Ascending aorta (tissue), 2 donors: Measurements from ENCODE around the gene BBS9. TPM values are rescaled to one million over a fixed set of nuclear protein-coding genes. Genes with fewer than 3 reads are reported as not detected.

Experiments used
- DNase-seq, 2 donors: peaks; one replicate each; pipeline ENCODE4 v3.0.0-alpha.2; 2019; ENCODE audit warnings: low spot score in 2 of 2
- H3K27ac ChIP-seq, 2 donors: fragments of 200-600 bp; sonication (generic); one replicate each; pipeline ENCODE4 v1.5.1; 2016 to 2017; ENCODE audit warnings: mild to moderate bottlenecking in 1 of 2
- H3K27me3 ChIP-seq: fragments of 200-600 bp; sonication (generic); one replicate; pipeline ENCODE4 v1.5.1; 2017
- H3K36me3 ChIP-seq, 2 donors: fragments of 200-600 bp; sonication (generic); one replicate each; pipeline ENCODE4 v1.5.1; 2016
- H3K4me1 ChIP-seq, 2 donors: fragments of 200-600 bp; sonication (generic); one replicate each; pipeline ENCODE4 v1.5.1; 2016 to 2017; ENCODE audit warnings: mild to moderate bottlenecking in 1 of 2
- H3K4me3 ChIP-seq, 2 donors: fragments of 200-600 bp; sonication (generic); one replicate each; pipeline ENCODE4 v1.5.1; 2016 to 2017; ENCODE audit warnings: mild to moderate bottlenecking in 1 of 2
- H3K9me3 ChIP-seq, 2 donors: fragments of 200-600 bp; sonication (generic); one replicate each; pipeline ENCODE4 v1.5.1; 2016
- intact Hi-C: fragments of 100-400 bp; cut with DNase I; formaldehyde crosslinking; loops from one replicate; pipeline ENCODE4 v1.15.1; 2023
- total RNA-seq: library from RNA; depleted of rRNA; stranded (reverse); fragments of >200 nt; gene quantifications from one replicate; pipeline ENCODE4 v1.1.0, GENCODE V29; 2016
- TF ChIP-seq, protein P1 (sequence below), 3 experiments: fragments of 200-600 bp in 2 of 3; fragments of 450-650 bp in 1 of 3; sonication (generic) in 2 of 3; IDR thresholded peaks; one replicate each; pipeline ENCODE4 v1.5.1; 2016 to 2019; ENCODE audit warnings: antibody characterized with exemption in 3 of 3, mild to moderate bottlenecking in 1 of 3, moderate library complexity in 1 of 3

The BBS9 gene
- total RNA-seq, 1 donor from 2014 or later, result 23.3 TPM

DNA sequence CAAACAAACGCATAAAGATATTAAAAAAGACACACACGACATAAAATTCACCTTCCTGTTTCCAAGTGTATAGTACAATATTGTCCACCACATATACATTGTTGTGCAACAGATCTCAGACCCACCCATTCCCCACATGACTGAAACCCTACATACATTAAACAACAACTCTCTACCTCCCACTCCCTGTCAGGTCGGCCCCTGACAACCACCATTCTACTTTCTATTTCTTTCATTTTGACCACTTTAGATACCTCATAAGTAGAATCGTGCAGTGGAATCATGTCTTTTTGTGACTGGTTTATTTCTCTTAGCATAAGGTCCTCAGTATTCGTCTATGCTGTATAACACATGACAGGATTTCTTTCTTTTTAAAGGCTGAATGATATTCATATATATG lies 320.5 kb downstream of the BBS9 start:
- no peak for DNase-seq
- Histone ChIP-seq H3K4me1 (no peaks in the 10 kb centered on the region), H3K4me3 (no peak overlapping the region), H3K36me3 (no peaks in the 10 kb centered on the region), H3K27ac (no peak overlapping the region), H3K9me3 (no peaks in the 10 kb centered on the region), H3K27me3 (no peaks in the 10 kb centered on the region)
- intact Hi-C loops, result no loop called here
- TF ChIP-seq, protein P1, sequence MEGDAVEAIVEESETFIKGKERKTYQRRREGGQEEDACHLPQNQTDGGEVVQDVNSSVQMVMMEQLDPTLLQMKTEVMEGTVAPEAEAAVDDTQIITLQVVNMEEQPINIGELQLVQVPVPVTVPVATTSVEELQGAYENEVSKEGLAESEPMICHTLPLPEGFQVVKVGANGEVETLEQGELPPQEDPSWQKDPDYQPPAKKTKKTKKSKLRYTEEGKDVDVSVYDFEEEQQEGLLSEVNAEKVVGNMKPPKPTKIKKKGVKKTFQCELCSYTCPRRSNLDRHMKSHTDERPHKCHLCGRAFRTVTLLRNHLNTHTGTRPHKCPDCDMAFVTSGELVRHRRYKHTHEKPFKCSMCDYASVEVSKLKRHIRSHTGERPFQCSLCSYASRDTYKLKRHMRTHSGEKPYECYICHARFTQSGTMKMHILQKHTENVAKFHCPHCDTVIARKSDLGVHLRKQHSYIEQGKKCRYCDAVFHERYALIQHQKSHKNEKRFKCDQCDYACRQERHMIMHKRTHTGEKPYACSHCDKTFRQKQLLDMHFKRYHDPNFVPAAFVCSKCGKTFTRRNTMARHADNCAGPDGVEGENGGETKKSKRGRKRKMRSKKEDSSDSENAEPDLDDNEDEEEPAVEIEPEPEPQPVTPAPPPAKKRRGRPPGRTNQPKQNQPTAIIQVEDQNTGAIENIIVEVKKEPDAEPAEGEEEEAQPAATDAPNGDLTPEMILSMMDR (IDR thresholded peaks at IDR 0.05), result no peak

DNA sequence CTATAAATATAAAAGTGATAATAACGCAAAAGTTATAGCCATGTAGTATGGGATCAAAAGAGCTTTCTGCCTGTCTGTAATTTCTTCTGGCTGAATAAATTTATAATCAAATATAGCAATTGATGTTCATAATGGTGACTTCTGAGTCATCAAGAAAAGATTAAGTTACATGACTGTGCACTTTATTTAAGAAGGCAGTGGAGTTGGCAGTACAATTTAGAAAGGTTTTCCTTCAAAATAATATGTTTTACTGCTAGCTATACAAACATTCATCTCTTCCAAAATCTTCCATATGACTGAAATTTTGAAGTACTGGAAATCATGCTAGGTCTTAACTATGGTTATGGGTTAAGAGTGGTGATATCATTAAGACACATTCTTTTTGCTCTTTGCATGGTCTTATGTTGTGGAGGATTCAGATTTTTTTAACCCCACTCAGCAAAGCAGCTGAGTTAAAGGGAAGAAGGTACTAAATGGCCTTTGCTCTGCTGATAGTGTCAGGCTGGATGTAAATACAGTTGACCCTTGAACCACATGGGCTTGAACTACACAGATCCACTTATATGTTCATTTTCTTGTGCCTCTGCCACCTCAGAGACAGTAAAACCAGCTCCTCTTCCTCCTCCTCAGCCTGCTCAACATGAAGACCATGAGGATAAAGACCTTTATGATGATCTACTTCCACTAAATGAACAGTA lies 323.6 kb downstream of the BBS9 start:
- Histone ChIP-seq H3K9me3 (no peaks in the 10 kb centered on the region), H3K4me1 (no peaks in the 10 kb centered on the region), H3K36me3 (no peaks in the 10 kb centered on the region), H3K4me3 (no peak overlapping the region), H3K27ac (no peak overlapping the region), H3K27me3 (no peaks in the 10 kb centered on the region)
- TF ChIP-seq, protein P1 (IDR thresholded peaks at IDR 0.05), result no peak
- no peak for DNase-seq
- intact Hi-C loops, result no loop called here

DNA sequence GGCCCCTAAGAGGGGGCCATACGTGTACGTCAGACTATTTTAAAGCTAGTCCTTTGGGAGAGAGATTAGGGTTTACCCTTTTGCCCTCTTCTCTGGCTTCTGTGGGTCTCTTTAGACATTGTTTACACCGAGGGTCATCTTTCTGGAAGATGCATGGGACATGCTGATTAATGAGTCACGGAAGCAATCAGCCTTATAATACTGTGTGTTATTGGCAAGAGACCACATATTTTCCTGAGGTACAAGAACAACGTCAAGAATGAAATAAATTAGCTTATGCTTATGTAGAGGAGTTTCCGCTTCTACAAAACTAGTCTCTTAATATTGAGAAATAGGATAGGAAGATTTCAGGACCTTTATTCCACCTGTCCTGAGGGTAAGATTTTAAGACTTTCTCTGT lies 327.7 kb downstream of the BBS9 start:
- TF ChIP-seq, protein P1 (IDR thresholded peaks at IDR 0.05), result no peak
- DNase-seq, result no peak

DNA sequence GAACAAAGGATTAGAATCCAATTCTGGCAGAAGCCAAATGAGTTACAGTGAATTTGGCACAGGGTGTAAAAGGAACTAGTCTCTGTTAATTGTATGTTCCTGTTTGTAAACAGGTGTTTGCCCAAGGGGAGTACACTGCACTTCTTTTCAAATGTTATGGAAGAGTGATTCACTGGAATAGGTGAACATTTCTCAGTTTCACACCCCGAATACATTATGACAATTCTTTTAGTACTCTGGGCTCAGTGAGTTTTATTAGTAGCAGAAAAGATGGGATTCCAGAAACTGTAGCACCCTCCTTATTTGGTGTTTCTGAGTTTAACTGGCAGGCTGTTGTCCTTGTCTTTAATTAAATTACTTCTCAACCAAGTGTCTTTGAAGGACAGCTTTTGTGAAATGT lies 329.2 kb downstream of the BBS9 start:
- H3K36me3 ChIP-seq, result no peaks in the 10 kb centered on the region
- no peak for DNase-seq
- no peaks in the 10 kb centered on the region for H3K9me3 ChIP-seq
- H3K27me3 ChIP-seq, result no peaks in the 10 kb centered on the region
- intact Hi-C loops, result no loop called here
- H3K27ac ChIP-seq, result no peak overlapping the region
- TF ChIP-seq, protein P1 (IDR thresholded peaks at IDR 0.05), result no peak
- H3K4me1 ChIP-seq, result no peaks in the 10 kb centered on the region
- no peak overlapping the region for H3K4me3 ChIP-seq

More for the DNA sequence above, 327.7 kb downstream of the BBS9 start:
- no peak overlapping the region for H3K27ac ChIP-seq
- no peaks in the 10 kb centered on the region for H3K4me1 ChIP-seq
- intact Hi-C loops, result no loop called here
- no peaks in the 10 kb centered on the region for H3K36me3 ChIP-seq
- H3K4me3 ChIP-seq, result no peak overlapping the region
- no peaks in the 10 kb centered on the region for H3K9me3 ChIP-seq
- no peaks in the 10 kb centered on the region for H3K27me3 ChIP-seq

DNA sequence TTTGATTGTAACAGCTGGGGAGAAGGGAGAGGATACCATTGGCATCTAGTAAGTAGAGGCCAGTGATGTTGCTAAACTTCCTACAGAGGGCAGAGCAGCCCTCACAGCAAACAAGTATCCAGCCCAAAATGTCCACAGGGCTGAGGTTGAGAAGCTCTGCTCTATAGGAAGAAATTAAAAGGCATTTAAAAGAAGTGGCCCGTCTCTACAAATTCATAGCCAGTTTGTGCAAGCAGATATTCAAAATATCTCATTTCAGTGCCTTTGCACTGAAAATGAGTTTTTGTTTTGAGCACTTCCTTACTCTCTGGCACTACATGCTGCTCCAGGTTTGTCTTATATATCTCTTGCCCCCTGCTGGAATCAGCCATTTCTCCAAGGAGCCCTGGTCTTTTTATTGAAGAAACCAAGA lies 330.0 kb downstream of the BBS9 start:
- Histone ChIP-seq H3K4me1 (no peaks in the 10 kb centered on the region), H3K9me3 (no peaks in the 10 kb centered on the region), H3K27ac (no peak overlapping the region), H3K4me3 (no peak overlapping the region), H3K36me3 (no peaks in the 10 kb centered on the region), H3K27me3 (no peaks in the 10 kb centered on the region)
- intact Hi-C loops, result no loop called here
- DNase-seq, result no peak
- TF ChIP-seq, protein P1 (IDR thresholded peaks at IDR 0.05), result peak in 2 of 3 experiments; percentile 6 to 27
